PFSK-1 (cell line): ENCODE data around the gene RASEF.

ENCODE experiments used
- POLR2AphosphoS5 ChIP-seq: IDR thresholded peaks from 2 replicates; pipeline ENCODE4 v1.6.1; 2012; ENCODE audit warnings: low read depth, mild to moderate bottlenecking, control low read depth, low read length, moderate library complexity
- SIN3A ChIP-seq: IDR thresholded peaks from 2 replicates; pipeline ENCODE4 v1.6.1; 2012; ENCODE audit warnings: mild to moderate bottlenecking, low read length, moderate library complexity, borderline replicate concordance; ENCODE audit not compliant: insufficient read depth
- TF ChIP-seq, protein P1 (sequence below), 2 experiments: IDR thresholded peaks; 2 replicates each; pipeline versions ENCODE4 v1.6.1 to v1.8.0; 2011 to 2012; ENCODE audit warnings: low read depth in 2 of 2, low read length in 2 of 2, control low read depth in 1 of 2, inconsistent platforms in 1 of 2, mild to moderate bottlenecking in 1 of 2, moderate library complexity in 1 of 2; ENCODE audit not compliant: insufficient read depth in 1 of 2

DNA sequence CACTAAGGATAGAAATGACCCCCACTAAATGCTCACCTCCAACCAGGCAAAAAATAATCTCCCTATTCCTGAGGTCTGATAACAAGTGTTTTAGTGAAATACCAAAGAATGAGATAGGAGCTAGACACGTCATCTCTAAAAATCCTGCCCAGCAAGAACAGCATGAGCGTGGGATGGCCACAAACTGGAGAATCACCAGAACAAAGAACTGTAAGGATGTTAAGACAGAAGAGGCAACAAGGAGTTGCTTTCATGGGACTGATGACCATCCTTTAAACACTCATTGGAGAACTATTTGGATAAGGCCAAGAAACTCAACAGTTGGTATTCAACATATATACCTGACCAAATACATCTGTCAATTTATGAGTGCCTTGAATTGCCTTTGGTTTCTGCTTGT lies 113.7 kb downstream of the RASEF start:
- TF ChIP-seq POLR2AphosphoS5 (no peak), SIN3A (no peak)
- TF ChIP-seq, protein P1, sequence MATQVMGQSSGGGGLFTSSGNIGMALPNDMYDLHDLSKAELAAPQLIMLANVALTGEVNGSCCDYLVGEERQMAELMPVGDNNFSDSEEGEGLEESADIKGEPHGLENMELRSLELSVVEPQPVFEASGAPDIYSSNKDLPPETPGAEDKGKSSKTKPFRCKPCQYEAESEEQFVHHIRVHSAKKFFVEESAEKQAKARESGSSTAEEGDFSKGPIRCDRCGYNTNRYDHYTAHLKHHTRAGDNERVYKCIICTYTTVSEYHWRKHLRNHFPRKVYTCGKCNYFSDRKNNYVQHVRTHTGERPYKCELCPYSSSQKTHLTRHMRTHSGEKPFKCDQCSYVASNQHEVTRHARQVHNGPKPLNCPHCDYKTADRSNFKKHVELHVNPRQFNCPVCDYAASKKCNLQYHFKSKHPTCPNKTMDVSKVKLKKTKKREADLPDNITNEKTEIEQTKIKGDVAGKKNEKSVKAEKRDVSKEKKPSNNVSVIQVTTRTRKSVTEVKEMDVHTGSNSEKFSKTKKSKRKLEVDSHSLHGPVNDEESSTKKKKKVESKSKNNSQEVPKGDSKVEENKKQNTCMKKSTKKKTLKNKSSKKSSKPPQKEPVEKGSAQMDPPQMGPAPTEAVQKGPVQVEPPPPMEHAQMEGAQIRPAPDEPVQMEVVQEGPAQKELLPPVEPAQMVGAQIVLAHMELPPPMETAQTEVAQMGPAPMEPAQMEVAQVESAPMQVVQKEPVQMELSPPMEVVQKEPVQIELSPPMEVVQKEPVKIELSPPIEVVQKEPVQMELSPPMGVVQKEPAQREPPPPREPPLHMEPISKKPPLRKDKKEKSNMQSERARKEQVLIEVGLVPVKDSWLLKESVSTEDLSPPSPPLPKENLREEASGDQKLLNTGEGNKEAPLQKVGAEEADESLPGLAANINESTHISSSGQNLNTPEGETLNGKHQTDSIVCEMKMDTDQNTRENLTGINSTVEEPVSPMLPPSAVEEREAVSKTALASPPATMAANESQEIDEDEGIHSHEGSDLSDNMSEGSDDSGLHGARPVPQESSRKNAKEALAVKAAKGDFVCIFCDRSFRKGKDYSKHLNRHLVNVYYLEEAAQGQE (IDR thresholded peaks at IDR 0.05; ENCODE audit: insufficient read depth in 1 of 2, low read depth in 2 of 2, low read length in 2 of 2): no peak
